Measurements from ENCODE around the gene XRCC3. TPM values are rescaled to one million over a fixed set of nuclear protein-coding genes. Genes with fewer than 3 reads are reported as not detected.
"Not testable (repeated sequence)": the region's sequence is repeated elsewhere in the genome, so short reads cannot be mapped to it uniquely, and the experiment has no call there.

XRCC3 gene
- total and polyA plus RNA-seq, 4 donors: 1.7 to 14.1 (median 2.8) TPM

GRCh38 chr14:103653805-103654204 lies 61.4 kb downstream of the XRCC3 start:
- 85% methylated on average over 4 of the region's 4 CpGs for WGBS

GRCh38 chr14:103653336-103653735 lies 61.9 kb downstream of the XRCC3 start:
- H3K27ac ChIP-seq (ENCODE audit: low read depth in 1 of 2, low read length in 2 of 2): not testable (repeated sequence)

More at GRCh38 chr14:103653805-103654204, 61.4 kb downstream of the XRCC3 start:
- Histone ChIP-seq H3K4me3 (ENCODE audit: low read depth in 1 of 3, low read length in 3 of 3) (no peak overlapping the region), H3K36me3 (ENCODE audit: control insufficient read depth in 4 of 4, insufficient read depth in 3 of 4, low read depth in 1 of 4, low read length in 3 of 4) (peaks cover 6 to 30% (median 22%) of the 10 kb centered on the region in 4 donors), H3K9me3 (ENCODE audit: control insufficient read depth in 4 of 4, low read length in 3 of 4) (no peaks in the 10 kb centered on the region), H3K27me3 (ENCODE audit: control insufficient read depth in 4 of 4, insufficient read depth in 4 of 4, low read length in 3 of 4) (no peaks in the 10 kb centered on the region), H3K9ac (ENCODE audit: low read depth in 1 of 2, low read length in 2 of 2) (no peak overlapping the region), H3K27ac (ENCODE audit: low read depth in 1 of 2, low read length in 2 of 2) (no peak overlapping the region), H3K4me1 (ENCODE audit: control insufficient read depth in 4 of 4, insufficient read depth in 4 of 4, low read length in 3 of 4) (peaks cover 0 to 10% (median 4%) of the 10 kb centered on the region in 4 donors)
- TF ChIP-seq NR2F2 (IDR thresholded peaks at IDR 0.05) (no peak), FOXA2 (IDR thresholded peaks at IDR 0.05) (no peak), FOXA1 (IDR thresholded peaks at IDR 0.05) (no peak), GABPA (IDR thresholded peaks at IDR 0.05 in 1 of 2, conservative IDR thresholded peaks at IDR 0.05 in 1 of 2) (no peak)
- no peak for DNase-seq (ENCODE audit: low spot score)

GRCh38 chr14:103652806-103653205 lies 62.4 kb downstream of the XRCC3 start:
- Histone ChIP-seq H3K36me3 (ENCODE audit: control insufficient read depth in 4 of 4, insufficient read depth in 3 of 4, low read depth in 1 of 4, low read length in 3 of 4) (peaks cover 3 to 27% (median 19%) of the 10 kb centered on the region in 4 donors), H3K27ac (ENCODE audit: low read depth in 1 of 2, low read length in 2 of 2) (no peak overlapping the region)

More at GRCh38 chr14:103653336-103653735, 61.9 kb downstream of the XRCC3 start:
- H3K36me3 ChIP-seq (ENCODE audit: control insufficient read depth in 4 of 4, insufficient read depth in 3 of 4, low read depth in 1 of 4, low read length in 3 of 4): peaks cover 6 to 30% (median 22%) of the 10 kb centered on the region in 4 donors
- H3K9me3 ChIP-seq (ENCODE audit: control insufficient read depth in 4 of 4, low read length in 3 of 4); H3K9ac ChIP-seq (ENCODE audit: low read depth in 1 of 2, low read length in 2 of 2); DNase-seq (ENCODE audit: low spot score); H3K27me3 ChIP-seq (ENCODE audit: control insufficient read depth in 4 of 4, insufficient read depth in 4 of 4, low read length in 3 of 4); H3K4me3 ChIP-seq (ENCODE audit: low read depth in 1 of 3, low read length in 3 of 3); H3K4me1 ChIP-seq (ENCODE audit: control insufficient read depth in 4 of 4, insufficient read depth in 4 of 4, low read length in 3 of 4): not testable (repeated sequence)
- 83% methylated on average over 10 of the region's 10 CpGs for WGBS

More at GRCh38 chr14:103652806-103653205, 62.4 kb downstream of the XRCC3 start:
- H3K9me3 ChIP-seq (ENCODE audit: control insufficient read depth in 4 of 4, low read length in 3 of 4): no peaks in the 10 kb centered on the region
- no peak overlapping the region for H3K4me3 ChIP-seq (ENCODE audit: low read depth in 1 of 3, low read length in 3 of 3)
- H3K4me1 ChIP-seq (ENCODE audit: control insufficient read depth in 4 of 4, insufficient read depth in 4 of 4, low read length in 3 of 4): peaks cover 0 to 10% (median 4%) of the 10 kb centered on the region in 4 donors
- no peak for DNase-seq (ENCODE audit: low spot score)
- H3K9ac ChIP-seq (ENCODE audit: low read depth in 1 of 2, low read length in 2 of 2): no peak overlapping the region
- no peaks in the 10 kb centered on the region for H3K27me3 ChIP-seq (ENCODE audit: control insufficient read depth in 4 of 4, insufficient read depth in 4 of 4, low read length in 3 of 4)
- WGBS: 86% methylated on average over 3 of the region's 3 CpGs
- TF ChIP-seq HNF4A (conservative IDR thresholded peaks at IDR 0.05) (no peak), REST (IDR thresholded peaks at IDR 0.05) (no peak), CTCF (IDR thresholded peaks at IDR 0.05; ENCODE audit: low read depth, low read length, missing input control) (no peak), SP1 (IDR thresholded peaks at IDR 0.05) (no peak), TAF1 (conservative IDR thresholded peaks at IDR 0.05) (no peak), ZBTB33 (IDR thresholded peaks at IDR 0.05) (no peak), EGR1 (IDR thresholded peaks at IDR 0.05; ENCODE audit: low read depth in 2 of 2) (no peak), RAD21 (IDR thresholded peaks at IDR 0.05) (no peak), FOXA2 (IDR thresholded peaks at IDR 0.05) (no peak), JUND (IDR thresholded peaks at IDR 0.05) (no peak), YY1 (IDR thresholded peaks at IDR 0.05) (no peak), FOXA1 (IDR thresholded peaks at IDR 0.05) (no peak), MAX (IDR thresholded peaks at IDR 0.05) (no peak), HNF4G (IDR thresholded peaks at IDR 0.05) (no peak), NR2F2 (IDR thresholded peaks at IDR 0.05) (no peak)

Measured in liver (tissue), 9 donors.